NCI-H1092 treated with DMSO at 0.1 percent for 48 hours (cell line): ENCODE results near the gene VAMP5.

Source experiments
- DNase-seq: peaks from one replicate; lab custom pipeline; 2025; lab: John Stamatoyannopoulos, UW

The VAMP5 gene

DNA sequence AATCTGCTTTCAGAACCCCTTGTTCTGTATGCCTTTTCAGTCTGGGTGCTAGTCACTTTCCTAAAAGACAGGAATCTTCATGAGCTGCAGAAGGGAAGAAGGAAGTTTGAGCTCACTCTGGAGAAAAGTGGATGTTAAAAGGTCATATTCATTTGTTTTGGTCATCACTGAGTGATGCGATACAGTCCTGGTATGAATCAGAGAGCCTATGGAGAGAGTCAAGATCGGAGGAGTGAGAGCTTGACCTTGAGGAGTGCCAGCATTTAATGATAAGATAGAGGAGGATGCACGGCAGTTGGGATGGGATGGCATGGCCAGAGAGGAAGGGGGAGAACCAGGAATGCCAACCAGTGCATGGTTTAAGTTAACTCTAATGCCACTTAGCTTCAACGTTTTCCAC is 51.4 kb downstream of the VAMP5 start:
- no peak for DNase-seq

DNA sequence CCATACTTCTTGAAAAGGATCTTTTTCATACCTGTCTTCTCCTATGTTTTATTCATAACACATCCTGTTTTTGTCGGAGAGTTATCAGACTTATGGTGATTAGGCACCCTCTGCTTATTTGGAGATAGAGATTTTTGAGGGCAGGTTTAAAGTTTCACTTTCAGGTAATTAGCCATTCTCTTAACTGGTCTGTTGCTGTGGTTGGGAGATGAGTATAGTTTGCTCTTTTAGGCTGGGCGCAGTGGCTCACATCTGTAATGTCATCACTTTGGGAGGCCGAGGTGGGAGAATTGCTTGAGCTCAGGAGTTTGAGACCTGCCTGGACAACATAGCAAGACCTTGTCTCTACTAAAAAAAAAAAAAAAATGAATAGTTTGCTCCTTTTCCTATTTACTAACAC is 58.5 kb downstream of the VAMP5 start:
- no peak for DNase-seq
